ENCODE data around the gene SCAANT1. TPM values are rescaled to one million over a fixed set of nuclear protein-coding genes. Genes with fewer than 3 reads are reported as not detected.

SCAANT1 gene
- total RNA-seq, 1 experiment from 2014 or later = not detected

- no peak overlapping the region for H4K8ac ChIP-seq (replicated peaks; ENCODE audit: insufficient read length, low read depth, low read length)
- Mint-ChIP-seq H3K27ac (peak overlapping the region in 1 of 3 experiments; percentile 52; a peak in 1 of 7 replicates), H3K4me1 (peaks cover 15 to 20% of the 10 kb centered on the region in 2 experiments), H3K9me3 (no peaks in the 10 kb centered on the region), H3K27me3 (ENCODE audit: low read depth) (no peaks in the 10 kb centered on the region), H3K36me3 (ENCODE audit: insufficient read depth in 1 of 3, low read depth in 3 of 3) (peaks cover 0 to 17% (median 16%) of the 10 kb centered on the region in 3 experiments; a peak in 4 of 7 replicates), H3K4me3 (no peak overlapping the region)
- no peak overlapping the region for H2BK5ac ChIP-seq (ENCODE audit: insufficient read length, low read length)
- no peak overlapping the region for H2BK120ac ChIP-seq (ENCODE audit: low read depth, low read length, poor library complexity, severe bottlenecking)
- H3K23ac ChIP-seq (ENCODE audit: insufficient read length, low read depth, low read length) = no peak overlapping the region
- H2BK12ac ChIP-seq (ENCODE audit: insufficient read length, low read depth, low read length) = no peak overlapping the region
- no peak overlapping the region for H4K91ac ChIP-seq (ENCODE audit: insufficient read length, low read depth, low read length)
- H3K9ac ChIP-seq (ENCODE audit: extremely low read depth, insufficient read length, low read length) = no peak overlapping the region
- H3K27me3 ChIP-seq (ENCODE audit: insufficient read depth, low read length) = no peaks in the 10 kb centered on the region
- H3K79me1 ChIP-seq (ENCODE audit: insufficient read depth, low read depth, low read length, poor library complexity, severe bottlenecking) = peaks cover 4% of the 10 kb centered on the region
- TF ChIP-seq, protein P1, sequence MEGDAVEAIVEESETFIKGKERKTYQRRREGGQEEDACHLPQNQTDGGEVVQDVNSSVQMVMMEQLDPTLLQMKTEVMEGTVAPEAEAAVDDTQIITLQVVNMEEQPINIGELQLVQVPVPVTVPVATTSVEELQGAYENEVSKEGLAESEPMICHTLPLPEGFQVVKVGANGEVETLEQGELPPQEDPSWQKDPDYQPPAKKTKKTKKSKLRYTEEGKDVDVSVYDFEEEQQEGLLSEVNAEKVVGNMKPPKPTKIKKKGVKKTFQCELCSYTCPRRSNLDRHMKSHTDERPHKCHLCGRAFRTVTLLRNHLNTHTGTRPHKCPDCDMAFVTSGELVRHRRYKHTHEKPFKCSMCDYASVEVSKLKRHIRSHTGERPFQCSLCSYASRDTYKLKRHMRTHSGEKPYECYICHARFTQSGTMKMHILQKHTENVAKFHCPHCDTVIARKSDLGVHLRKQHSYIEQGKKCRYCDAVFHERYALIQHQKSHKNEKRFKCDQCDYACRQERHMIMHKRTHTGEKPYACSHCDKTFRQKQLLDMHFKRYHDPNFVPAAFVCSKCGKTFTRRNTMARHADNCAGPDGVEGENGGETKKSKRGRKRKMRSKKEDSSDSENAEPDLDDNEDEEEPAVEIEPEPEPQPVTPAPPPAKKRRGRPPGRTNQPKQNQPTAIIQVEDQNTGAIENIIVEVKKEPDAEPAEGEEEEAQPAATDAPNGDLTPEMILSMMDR (conservative IDR thresholded peaks at IDR 0.05) = no peak
- no peak for DNase-seq
- H2BK15ac ChIP-seq (ENCODE audit: low read depth, low read length) = no peak overlapping the region
- no peak overlapping the region for H3K27ac ChIP-seq (ENCODE audit: insufficient read length, low read depth, low read length)
- H3K18ac ChIP-seq (ENCODE audit: insufficient read length, low read depth, low read length) = no peak overlapping the region
- no peak overlapping the region for H2AFZ ChIP-seq (ENCODE audit: low read length)
- H2AK5ac ChIP-seq (ENCODE audit: insufficient read length, low read length) = no peak overlapping the region
- H4K20me1 ChIP-seq (ENCODE audit: control insufficient read depth, insufficient read depth, insufficient read length) = no peaks in the 10 kb centered on the region
- no peak overlapping the region for H3K14ac ChIP-seq (ENCODE audit: insufficient read depth, low read length)
- no peak overlapping the region for H3K4ac ChIP-seq (ENCODE audit: low read depth, low read length)
- H3K79me2 ChIP-seq (ENCODE audit: insufficient read depth, low read length) = peaks cover 2% of the 10 kb centered on the region; the same call in 1 of the 2 replicates
- no peak overlapping the region for H3K56ac ChIP-seq (ENCODE audit: insufficient read length, low read depth, low read length)
- no peak overlapping the region for H3T11ph ChIP-seq (ENCODE audit: low read length)
- H3K4me2 ChIP-seq (ENCODE audit: insufficient read depth, insufficient read length, low read length) = no peak overlapping the region
- H3K4me1 ChIP-seq (ENCODE audit: insufficient read depth, low read length) = peaks cover 9% of the 10 kb centered on the region
- H2BK20ac ChIP-seq (ENCODE audit: low read depth, low read length, poor library complexity, severe bottlenecking) = no peak overlapping the region
- no peak overlapping the region for H4K5ac ChIP-seq (ENCODE audit: insufficient read length, low read depth, low read length)
- no peaks in the 10 kb centered on the region for H3K23me2 ChIP-seq (ENCODE audit: insufficient read length, low read depth, low read length, poor library complexity, severe bottlenecking)
- no peaks in the 10 kb centered on the region for H3K9me3 ChIP-seq (ENCODE audit: control insufficient read depth, low read depth, low read length)
- no CpG with 5 or more reads among the region's 2 CpGs for WGBS (ENCODE audit: extremely low coverage, insufficient read length, low lambda C conversion rate)
These were observed 41.6 kb downstream of the SCAANT1 start for GRCh38 chr3:63870615-63871005.

Data from H9 (cell line).